GM19463 (cell line): Measurements from ENCODE around the gene EMD.
A peak's percentile ranks its signal among the peaks of the same experiment; 100 is the strongest.
"Not testable (repeated sequence)": the region's sequence is repeated elsewhere in the genome, so short reads cannot be mapped to it uniquely, and the experiment has no call there.

Experiments used
- ATAC-seq: cut with Tn5 transposase; IDR thresholded peaks from one replicate; pipeline ENCODE4 v1.9.1; 2021; ENCODE audit warnings: mild to moderate bottlenecking, moderate library complexity; ENCODE audit not compliant: unreplicated experiment

EMD gene

DNA sequence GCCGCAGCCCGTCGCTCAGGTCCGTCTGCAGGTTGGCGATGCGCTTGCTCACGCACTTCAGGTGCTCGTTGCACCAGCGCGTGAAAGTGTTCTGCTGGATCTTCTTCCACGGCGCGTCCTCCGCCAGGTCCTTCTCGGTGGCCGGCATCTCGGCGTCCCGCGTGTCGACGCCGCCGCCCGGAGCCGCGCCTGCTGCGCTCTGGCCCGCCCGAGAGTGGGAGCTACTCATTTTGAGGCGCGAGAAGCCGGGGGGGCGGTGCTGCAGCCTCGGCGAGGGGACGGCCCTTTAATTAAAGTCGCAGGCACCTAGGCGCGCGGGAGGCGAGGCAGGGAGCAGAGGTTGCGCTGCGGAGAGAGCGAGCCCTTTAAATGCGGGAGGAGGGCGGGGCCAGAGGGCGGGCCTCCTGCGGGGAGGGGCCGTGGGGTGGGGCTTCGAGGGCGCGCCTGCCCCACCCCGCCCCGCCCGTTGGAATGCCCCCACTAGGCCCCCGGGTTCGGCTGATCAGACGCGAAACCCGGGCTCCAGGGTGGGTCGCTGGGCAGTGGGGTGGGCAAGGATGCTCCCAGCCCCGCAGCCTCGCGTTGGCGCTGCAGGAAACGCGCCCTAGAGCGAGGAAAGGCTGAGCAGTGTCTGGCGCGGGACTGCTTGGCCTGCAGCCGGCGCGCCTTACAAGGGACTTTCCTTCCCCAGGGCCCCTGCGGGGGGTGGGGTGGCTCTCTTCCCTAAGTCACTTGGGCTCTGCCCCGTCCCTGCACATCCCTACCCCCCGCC, 7.9 kb upstream of the EMD start:
- ATAC-seq = peak; percentile 41

DNA sequence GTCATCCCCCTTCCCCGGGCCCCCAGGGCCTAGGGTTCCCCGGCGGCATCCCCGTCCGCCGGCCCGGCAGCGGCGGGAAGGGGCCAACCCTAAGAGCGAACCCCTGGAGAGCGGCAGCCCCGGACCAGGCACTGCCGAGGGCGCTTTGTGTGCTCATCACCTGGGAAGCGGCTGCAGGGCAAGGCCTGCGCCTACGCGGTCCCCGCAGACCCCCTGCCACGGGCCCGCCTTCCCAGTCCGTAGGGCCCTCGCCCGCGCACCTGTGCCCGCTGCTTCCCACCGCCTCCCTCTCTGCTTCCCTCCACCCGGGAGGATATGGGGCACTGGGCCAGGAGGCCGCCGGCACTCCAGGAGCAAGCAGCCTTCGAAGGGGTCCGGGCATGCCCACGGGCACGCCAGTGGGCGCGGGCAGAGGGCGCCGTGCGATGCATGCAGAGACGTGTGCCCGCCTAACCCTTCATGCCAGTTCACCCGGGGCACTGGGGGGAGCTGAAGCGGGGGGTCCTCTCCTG, 7.2 kb upstream of the EMD start:
- peak; percentile 1 for ATAC-seq

DNA sequence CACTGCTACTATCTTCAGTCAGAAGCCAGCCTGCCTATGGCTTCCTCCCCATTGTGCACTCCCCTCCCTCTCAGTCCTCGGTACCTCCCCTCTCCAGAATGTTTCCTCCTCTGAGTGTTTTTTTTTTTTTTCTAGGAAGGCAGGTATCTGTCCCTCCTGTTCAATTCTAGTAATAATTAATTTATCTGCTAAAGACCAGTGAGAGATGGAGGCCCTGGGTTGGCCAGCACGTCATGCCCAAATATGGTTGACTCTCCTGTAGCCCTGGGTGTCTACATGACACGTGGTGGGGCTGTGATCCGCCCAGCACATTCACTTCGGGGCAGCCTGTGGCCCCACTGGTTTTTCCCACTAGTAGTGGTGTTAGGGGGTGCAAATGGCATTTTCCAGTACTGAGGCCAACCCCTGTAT, 6.5 kb upstream of the EMD start:
- ATAC-seq = peak; percentile 26

DNA sequence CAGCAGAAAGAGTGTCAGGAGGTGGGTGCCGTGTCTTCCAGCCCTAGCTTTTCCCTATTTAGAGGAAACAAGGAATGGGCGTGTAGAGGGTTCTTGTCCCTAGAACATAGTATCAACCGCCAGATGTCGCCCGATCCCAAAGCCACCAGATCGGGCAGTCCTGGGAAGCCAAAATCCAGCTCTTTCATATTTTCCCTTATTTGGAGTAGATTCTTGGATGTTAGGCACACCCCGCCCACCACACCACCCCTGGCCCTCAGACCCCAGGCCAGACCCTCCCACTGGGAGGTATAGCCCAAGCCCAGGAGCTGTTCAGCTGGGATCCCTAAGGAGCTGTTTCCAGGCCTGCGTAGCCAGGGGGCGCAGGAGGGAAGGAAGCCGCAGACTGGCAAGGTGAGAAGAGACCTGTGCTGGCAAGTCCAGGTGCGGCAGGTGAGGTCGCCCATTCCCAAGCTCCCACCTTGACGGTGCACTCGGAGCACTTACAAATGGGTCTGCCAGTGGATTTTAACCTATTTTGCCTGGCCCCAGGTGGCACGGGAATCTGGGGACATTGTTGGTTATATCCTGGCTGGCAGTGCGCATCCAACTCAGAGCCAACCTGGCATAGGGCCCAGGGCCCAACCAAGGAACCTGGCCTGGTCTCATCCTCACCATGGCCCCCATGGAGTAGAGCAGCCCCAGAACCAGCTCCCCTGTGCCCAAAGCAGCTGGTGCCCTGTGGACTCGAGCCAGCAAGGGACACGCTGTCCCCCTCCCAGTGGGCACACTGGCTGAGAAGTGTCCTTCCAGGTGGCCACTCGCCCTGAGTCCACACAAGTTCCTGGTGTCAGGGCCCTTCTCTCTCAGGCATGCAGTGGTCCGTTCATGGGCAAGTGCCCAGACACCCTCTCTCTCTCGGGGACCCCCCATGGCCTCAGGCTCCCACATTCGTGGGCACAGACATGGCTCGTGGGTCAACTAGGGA, 5.5 kb upstream of the EMD start:
- ATAC-seq = no peak

DNA sequence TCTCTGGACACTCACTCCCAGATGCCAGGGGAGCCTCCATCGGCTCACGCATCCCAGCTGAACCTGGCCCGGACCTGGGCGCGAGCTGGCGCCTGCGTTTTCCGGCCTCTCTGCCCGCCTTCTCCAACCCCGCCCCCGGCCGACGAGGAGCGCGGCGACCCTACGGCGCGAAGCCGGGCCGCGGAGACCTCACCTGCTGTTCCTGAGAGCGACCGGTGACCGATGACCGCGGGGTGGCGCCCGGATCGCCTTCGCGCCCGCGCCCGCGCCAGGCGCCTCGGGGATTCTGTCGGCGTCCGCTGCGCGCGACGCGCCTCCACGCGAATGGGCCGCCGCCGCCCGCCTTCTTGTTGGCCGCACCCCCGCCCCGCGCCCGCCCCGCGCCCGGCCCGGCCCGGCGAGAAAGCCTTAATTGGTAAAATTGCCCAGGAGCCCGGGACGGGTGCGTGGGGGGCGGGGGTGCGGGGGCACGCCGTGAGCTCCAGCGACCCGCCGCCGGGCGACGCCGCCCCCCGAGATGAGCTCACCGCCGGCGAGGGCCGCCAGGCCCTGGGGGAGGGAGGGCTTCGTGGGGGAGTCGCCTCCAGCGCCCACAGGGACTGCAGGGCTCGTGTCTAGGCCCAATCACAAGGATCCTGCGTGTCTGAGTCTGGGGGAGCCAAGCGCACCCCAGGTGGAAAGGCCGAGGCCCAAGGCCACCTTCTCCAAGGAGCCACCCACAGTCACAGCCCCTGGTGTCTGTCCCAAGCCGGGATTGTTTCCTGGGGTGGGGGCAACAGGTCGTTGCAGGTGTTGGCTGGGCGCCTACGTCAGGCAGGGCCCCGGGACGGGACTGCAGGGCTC, 4.6 kb upstream of the EMD start, which contains the start of gene FLNA:
FLNA (minus strand) TSS at position 322 of the 843 bp plus-strand sequence. CDS start 3,389 bp downstream, outside the sequence.
- ATAC-seq = no peak

DNA sequence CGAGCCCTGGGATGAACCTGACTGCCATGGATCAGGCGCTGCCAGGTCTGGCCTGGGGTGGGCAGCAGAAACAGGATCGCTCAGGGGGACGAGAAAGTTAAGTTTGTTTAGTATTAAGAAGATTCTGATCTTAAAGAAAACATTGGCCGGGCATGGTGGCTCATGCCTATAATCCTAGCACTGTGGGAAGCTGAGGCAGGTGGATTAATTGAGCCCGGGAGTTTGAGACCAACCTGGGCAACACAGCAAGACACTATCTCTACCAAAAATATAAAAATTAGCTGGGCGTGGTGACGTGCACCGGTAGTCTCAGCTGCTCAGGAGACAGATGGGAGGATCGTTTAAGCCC, 4.0 kb upstream of the EMD start:
- ATAC-seq = no peak

DNA sequence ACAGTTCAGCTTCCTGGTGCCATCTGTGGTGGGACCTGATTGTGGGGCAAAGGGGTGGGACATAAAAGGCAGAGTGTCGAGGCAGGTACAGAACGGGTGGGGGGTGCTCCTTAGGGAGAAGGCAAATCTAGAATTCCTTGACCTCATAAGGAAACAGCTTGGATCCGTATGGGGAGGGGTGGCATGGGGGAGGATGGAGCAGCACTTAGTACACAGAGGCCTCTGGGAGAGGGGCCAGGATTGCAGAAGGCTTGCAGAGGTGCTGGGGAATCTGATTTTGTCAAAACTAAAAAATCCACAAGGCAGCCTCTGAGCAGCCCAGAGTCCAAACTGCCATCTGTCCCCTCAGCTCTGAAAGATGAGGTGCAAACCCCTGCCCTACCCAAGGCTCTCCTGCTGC, 2.3 kb upstream of the EMD start:
- ATAC-seq = no peak

DNA sequence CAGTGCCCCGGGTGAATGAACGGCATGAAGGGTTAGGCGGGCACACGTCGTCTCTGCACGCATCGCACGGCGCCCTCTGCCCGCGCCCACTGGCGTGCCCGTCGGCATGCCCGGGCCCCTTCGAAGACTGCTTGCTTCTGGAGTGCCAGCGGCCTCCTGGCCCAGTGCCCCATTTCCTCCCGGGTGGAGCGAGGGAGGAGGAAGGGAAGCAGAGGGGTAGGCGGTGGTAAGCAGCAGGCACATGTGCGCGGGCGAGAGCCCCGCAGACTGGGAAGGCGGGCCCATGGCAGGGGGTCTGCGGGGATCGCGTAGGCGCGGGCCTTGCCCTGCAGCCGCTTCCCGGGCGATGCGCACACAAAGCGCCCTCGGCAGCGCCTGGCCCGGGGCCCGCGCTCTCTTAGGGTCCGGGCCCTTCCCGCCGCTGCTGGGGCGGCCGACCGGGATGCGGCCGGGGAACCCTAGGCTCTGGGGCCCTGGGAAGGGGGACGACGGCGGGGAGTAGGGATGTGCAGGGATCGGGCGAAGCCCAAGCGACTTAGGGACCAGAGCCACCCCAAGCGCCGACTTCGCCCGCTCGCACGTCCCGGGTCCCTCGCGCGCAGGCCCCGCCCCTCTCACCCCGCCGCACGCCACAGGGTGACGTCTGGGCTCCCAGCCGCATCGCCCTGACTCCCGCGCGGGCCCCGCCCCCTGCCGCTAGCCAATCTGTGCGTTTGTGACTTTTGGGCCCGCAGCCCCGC, 866 bp upstream of the EMD start:
- peak; percentile 1 for ATAC-seq

DNA sequence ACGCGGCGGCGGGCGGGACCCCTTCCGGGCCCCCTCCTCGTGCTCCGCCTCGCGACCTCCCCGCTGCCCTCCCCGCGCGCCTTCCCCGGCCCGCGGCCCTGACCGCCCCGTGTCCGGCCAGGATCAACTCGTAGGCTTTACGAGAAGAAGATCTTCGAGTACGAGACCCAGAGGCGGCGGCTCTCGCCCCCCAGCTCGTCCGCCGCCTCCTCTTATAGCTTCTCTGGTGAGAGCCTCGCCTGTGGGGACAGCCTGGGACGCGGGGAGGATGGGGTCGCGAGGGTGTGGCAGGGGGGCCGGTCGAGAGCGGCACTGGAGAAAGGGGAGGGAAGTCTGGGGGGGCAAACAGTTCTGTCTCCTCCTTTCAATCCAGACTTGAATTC, 465 bp downstream of the EMD start:
- no peak for ATAC-seq

DNA sequence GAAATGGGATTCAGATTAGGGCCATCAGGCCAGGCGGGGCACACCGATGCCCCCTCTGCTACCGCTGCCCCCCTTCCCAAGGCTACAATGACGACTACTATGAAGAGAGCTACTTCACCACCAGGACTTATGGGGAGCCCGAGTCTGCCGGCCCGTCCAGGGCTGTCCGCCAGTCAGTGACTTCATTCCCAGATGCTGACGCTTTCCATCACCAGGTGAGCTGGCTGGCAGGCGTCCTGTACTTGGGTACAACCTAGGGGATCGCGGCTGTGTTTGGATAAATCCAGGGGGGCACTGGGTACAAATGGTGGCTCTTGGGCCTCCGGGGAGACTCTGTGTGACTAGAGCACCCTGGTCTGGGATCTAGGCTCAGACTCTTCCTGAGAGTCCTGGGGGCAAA, 1.1 kb downstream of the EMD start:
- no peak for ATAC-seq

DNA sequence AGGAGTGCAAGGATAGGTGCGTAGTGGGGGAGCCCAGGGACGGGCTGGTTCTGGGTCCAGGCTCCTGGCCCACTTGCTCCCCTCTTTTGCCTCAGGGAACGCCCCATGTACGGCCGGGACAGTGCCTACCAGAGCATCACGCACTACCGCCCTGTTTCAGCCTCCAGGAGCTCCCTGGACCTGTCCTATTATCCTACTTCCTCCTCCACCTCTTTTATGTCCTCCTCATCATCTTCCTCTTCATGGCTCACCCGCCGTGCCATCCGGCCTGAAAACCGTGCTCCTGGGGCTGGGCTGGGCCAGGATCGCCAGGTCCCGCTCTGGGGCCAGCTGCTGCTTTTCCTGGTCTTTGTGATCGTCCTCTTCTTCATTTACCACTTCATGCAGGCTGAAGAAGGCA, 1.7 kb downstream of the EMD start:
- no peak for ATAC-seq

DNA sequence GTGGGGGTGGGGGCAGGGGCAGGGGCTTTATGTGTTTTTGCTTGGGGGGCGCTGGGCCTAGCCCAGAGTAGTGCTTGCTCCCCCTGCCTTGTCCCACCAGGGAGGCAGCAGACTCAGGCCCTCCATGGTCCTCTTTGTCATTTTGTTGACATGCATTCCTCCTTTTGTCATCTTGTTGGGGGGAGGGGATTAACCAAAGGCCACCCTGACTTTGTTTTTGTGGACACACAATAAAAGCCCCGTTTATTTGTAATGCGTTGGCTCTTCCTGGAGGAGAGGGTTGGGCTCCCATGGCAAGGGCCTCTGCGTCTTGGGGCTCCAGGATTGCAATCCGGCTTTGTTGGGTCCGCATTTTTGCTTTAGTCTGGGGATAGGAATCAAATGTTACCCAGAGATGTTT, 2.2 kb downstream of the EMD start:
- no peak for ATAC-seq

DNA sequence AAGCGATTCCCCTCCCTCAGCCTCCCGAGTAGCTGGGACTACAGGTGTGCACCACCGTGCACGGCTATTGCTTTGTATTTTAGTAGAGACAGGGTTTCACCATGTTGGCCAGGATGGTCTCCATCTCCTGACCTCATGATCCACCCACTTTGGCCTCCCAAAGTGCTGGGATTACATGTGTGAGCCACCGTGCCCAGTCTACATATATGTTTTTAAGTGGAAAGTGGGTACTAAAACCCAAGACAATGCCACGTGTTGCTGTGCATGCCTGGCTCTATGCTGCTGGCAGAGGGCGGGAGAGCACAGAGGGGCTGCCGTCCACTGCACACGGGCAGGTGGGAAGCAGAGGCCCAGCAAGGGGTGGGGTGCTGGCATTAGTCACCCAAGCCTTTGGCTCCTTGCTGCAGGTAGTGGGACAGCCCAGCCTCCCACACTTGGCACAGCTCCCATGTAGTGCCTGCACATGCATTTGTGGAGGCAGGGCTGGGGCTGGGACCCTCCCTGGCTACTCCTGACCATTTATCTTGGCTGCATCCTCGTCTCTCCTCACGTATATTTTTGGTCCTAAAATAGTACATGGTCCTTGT, 3.5 kb downstream of the EMD start:
- ATAC-seq = no peak

DNA sequence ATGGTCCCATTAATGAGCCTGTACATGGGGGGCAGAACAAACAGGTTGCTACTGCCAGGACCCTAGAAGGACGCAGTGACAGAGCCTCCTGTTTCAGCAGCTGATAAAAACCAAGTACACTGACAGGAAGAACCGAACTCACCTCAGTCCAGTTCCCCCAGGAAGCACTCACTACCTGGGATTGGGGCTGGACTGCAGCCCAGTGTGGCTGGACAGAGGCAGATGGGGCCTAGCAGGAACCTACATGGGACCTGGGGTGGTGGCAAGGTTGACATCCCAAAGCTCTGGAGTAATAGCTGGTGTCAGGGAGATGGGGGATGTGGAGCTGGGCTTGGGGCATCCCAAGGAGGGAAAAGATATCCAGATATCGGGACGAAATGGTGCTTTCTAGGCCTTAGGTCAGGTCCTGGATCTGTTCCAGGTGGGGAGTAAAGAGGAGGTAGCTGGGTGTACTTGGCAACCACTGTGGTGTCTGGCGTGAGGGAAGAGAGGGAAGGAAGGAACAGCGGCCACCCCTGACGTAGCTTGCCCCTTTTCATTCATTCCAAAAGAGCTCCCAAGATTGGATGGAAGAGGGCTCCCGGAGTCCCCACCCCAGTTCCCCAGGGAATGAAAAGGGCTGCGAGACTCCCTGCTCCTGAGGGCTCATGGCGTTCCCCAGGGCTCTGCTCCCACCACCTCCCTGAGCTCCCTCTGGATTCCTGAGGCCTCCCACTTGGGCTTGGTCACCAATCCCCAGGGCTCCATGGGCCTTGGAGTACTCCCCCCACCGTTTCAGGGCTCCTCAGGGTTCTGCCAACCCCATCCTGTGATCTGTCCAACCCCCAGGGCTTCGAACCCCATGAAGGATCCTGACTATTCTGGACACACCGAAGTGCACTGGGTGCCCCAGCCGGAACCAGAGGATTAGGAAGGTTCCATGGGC, 4.5 kb downstream of the EMD start:
- no peak for ATAC-seq

DNA sequence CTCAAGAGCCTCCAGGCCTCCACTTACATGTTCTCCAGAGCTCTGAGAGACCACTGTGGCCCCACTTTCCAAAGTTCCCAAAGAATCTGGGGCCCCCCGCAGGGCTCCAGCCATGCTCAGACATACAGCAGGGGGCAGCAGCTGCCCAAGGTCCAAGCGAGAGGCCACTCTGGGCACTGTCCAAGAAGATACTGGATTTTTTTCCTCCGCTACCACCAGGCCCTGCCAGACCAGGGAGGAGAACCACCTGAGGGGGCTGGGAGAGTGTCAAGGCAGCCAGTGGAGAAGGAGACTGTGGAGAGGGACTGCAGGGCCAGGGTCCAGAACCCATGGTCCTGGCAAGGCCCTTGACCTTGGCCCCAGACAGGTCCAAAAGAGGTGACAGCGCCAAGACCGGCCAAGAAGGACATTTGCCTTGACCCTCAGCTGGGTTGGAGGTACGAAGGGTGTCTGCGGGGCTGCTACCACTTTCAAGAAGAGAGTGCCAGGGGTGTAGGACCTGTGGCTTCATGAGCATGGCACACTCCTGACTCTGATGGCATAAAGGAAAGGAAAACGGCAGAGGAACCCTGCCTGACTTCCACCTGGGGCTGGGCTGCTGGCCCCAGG, 5.3 kb downstream of the EMD start:
- ATAC-seq = no peak

DNA sequence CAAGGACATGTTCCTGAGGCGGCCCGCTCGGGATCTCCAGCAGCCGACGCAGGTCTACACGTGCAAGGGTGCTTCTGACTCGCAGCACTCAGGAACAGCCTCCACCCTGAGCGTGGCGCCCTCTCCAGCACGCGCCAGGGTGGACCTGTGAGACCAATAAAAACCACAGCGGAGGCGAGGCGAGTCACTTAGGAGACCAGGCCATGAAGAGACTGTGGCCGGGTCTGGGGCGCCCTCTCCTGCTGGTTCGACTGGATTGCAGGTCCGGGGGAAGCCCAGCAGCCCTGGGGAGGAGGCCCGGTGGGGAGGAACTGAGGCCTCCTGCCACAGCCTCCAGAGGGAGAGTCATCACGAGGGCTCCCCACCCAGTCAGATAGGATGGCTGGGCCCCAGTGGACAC, 9.0 kb downstream of the EMD start:
- ATAC-seq = not testable (repeated sequence)

DNA sequence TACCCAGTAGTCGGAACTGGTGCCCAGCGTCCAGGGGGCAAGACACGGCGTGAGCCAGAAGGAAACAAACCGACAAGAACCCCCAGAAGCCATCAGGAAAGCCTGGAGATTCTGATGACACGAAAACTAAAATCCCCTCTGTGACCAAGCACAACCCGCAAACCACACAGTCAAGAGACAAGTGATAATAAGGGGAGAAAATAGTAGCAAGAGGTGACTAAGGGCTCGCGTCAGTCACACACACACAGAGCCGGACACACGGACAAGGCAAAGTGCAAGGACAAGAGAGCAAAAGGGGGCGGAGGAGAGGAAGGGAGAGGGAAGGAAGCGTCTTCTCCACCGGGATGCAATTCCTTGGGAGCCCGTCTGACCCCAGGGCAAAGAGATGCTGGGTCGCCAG, 9.6 kb downstream of the EMD start:
- ATAC-seq = not testable (repeated sequence)
